ENCODE data around the gene SIGLEC8.
"Not testable (repeated sequence)": the region's sequence is repeated elsewhere in the genome, so short reads cannot be mapped to it uniquely, and the experiment has no call there.

SIGLEC8 gene

GRCh38 chr19:51441410-51442390 lies 16.6 kb downstream of the SIGLEC8 start:
- DNase-seq = no peak

GRCh38 chr19:51440846-51441409 lies 17.3 kb downstream of the SIGLEC8 start:
- no peak for DNase-seq

- no peak for DNase-seq
Measured at GRCh38 chr19:51440052-51440451, 18.2 kb downstream of the SIGLEC8 start.

- no peak for DNase-seq
Measured at GRCh38 chr19:51439021-51439465, 19.2 kb downstream of the SIGLEC8 start.

- DNase-seq = no peak
Measured at GRCh38 chr19:51434456-51434855, 23.8 kb downstream of the SIGLEC8 start.

DNA sequence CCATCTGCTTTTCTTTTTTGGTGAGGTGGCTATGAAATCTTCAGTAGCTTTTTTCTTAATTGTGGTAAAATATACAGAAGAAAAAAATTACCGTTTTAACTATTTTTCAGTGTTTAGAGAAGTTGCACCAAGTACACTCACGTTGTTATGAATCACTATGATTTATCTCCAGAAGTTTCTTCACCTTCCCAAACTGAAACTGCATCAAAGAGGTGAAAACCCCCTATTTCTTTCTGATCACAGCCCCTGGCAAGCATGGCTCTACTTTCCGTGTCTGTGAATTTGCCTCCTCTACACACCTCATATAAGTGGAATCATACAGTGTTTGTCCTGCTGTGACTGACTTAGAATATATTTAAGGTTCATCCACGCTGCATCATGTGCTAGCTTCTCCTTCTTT lies 25.2 kb downstream of the SIGLEC8 start:
- no peak for DNase-seq

- DNase-seq = no peak
Measured at GRCh38 chr19:51431124-51431523, 27.1 kb downstream of the SIGLEC8 start.

GRCh38 chr19:51430221-51430620 lies 28.0 kb downstream of the SIGLEC8 start:
- no peak for DNase-seq

- no peak for DNase-seq
Measured at GRCh38 chr19:51427201-51427600, 31.1 kb downstream of the SIGLEC8 start.

- no peak for DNase-seq
Measured at GRCh38 chr19:51422053-51422448, 36.2 kb downstream of the SIGLEC8 start.

GRCh38 chr19:51421229-51422052 lies 36.8 kb downstream of the SIGLEC8 start:
- no peak for DNase-seq

DNA sequence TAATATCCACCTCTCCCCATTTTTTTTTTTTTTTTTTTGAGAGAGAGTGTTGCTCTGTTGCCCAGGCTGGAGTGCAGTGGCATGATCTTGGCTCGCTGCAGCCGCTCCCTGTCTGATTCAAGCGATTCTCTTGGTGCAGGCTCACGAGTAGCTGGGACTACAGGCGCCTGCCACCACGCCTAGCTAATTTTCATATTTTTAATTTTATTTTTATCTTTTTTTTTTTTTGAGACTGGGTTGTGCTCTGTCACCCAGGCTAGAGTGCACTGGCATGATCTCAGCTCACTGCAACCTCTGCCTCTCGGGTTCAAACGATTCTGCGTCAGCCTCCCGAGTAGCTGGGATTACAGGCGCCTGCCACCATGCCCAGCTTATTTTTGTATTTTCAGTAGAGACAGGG lies 37.7 kb downstream of the SIGLEC8 start:
- not testable (repeated sequence) for DNase-seq

DNA sequence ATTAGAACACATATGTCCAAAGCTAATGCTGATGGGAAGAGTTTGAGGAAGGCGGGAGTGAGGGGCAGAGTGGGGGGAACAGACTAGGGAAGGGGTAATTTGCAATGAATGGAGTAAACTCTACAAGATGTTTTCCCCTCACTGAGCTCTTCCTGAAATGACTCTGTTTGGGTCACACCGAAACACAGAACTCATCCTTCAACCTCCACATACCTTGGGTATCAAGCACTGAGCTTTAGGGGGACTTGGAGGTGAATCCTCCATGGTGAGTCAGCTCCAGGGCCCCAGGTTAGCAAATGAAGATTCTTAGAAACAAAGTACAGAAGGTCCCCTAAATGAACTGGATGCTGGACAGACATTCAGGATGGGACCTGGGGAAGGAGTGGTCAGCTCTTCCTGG lies 39.5 kb downstream of the SIGLEC8 start:
- DNase-seq = no peak

DNA sequence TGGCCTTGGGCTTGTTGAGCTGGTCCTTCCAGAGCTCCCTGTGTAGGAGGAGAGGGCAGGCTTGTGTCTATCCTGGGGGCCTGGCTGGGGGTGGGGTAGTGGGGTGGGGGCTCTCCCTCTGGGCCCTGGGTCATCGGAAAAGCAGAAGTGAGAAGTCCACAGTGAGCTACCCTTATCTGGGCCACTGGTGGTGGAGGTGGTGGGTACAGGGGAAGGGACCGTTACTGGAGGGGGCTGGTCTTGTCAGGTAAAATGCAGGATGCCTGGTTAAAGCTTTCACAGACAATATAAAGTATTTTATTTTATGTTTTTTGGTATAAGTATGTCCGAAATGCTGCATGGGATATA lies 40.5 kb downstream of the SIGLEC8 start:
- DNase-seq = no peak

GRCh38 chr19:51417107-51417809 lies 41.0 kb downstream of the SIGLEC8 start, which contains the start of gene SIGLEC10:
Gene SIGLEC10, minus strand, starts transcription at chr19:51417642. Its CDS starts 61 bp downstream, at chr19:51417581.
- no peak for DNase-seq

- DNase-seq = not testable (repeated sequence)
Measured at GRCh38 chr19:51416422-51416821, 41.8 kb downstream of the SIGLEC8 start.

GRCh38 chr19:51415187-51415586 lies 43.1 kb downstream of the SIGLEC8 start:
- no peak for DNase-seq

DNA sequence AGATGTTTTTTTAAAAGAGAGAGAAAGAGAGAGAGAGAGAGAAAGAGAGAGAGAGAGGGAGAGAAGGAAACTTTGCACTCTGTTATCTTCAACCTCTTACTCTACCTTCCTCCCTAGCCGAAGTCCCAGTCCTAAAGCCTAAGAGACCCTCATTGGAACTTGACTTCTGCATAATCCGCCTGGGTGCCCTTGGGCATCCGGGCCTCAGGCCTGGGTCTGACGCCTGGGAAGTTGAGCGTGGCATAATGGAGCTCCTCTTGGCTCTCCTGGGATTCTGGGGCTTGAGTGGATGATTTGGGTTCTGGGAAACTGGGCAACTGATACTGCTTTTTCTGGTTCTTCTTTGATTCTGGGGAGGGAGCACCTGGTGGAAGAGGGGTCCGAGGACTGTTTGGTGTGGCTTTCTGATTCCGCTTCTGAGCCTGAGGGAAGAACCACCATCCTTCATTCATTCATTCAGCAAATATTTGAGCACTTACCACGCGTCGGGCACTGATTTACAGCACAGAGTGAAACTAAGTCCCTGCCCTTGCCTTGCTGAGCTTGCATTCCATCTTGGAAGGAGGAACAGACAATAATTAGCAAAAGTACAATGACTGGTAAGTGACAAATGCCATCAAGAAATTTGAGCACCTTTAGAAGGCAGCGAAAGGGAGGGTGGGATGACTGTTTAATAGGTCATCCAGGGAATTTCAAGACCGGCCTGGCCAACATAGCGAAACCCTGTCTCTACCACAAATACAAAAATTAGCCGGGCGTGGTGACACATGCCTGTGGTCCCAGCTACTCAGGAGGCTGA lies 47.1 kb downstream of the SIGLEC8 start:
- DNase-seq = no peak

GRCh38 chr19:51407511-51408131 lies 50.6 kb downstream of the SIGLEC8 start:
- DNase-seq = no peak

DNA sequence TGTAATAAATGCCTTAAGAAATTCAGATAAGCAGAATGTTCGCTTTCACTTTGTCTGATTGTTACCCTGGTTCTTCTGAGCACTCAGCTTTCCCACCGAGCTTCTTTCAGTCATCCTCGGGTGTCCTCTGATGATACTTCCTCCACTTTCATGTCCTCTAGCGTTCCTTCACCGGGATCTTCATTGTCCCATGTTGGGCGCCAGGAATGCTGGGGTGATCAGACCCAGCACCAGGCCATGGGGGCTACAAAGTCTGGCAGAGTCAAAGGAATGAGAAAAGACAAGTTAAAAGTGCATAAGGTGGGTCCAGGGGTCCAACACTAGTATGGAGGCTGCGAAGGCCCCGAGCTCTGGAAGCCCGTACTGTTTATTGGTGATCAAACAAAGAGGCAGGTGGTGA lies 56.1 kb downstream of the SIGLEC8 start:
- DNase-seq = no peak
